ENCODE results near the gene ENOX1. TPM values are rescaled to one million over a fixed set of nuclear protein-coding genes. Genes with fewer than 3 reads are reported as not detected.

ENOX1 gene
- total and polyA plus RNA-seq, 2 of the 8 experiments (the other 6 are each of a cell fraction or from before 2014, with no cell fraction given): 0.23 to 0.37 TPM

DNA sequence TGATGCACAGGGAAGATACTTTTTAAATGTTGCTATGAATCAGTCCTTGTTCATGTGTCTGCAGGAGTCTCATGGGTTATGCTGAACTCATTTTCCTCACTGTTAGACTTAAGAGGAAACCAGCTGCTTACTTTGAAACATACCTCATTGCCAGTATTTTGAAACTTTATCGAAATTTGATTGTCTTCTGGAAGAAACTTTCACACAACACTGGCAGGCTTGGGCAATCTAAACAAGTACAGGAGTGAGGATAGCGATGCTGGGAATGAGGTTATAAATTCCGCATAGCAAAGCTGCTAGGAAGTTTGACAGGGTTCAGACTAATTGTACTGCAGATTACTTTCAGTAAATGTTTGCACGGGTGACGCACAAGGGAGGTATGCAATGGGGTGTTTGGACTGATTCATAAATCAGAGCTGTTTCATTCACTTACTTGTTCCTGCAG lies 517.7 kb downstream of the ENOX1 start:
- no peak for TF ChIP-seq JUN (IDR thresholded peaks at IDR 0.05; ENCODE audit: low read depth, low read length)
- no peak for TF ChIP-seq CBX5 (IDR thresholded peaks at IDR 0.05; ENCODE audit: low read depth, low read length)
- no peak for TF ChIP-seq HDAC6 (IDR thresholded peaks at IDR 0.05; ENCODE audit: low read depth, low read length)
- Histone ChIP-seq H4K8ac (ENCODE audit: extremely low read depth, insufficient read depth, low read length) (no peak overlapping the region), H2BK12ac (ENCODE audit: low read depth, low read length) (no peak overlapping the region), H2BK15ac (ENCODE audit: low read length) (no peak overlapping the region), H4K91ac (replicated peaks; ENCODE audit: insufficient read length, low read length) (no peak overlapping the region), H4K5ac (ENCODE audit: insufficient read length, low read depth, low read length) (no peak overlapping the region), H3K4me1 (replicated peaks in 1 of 4; ENCODE audit: control insufficient read depth in 3 of 4, insufficient read depth in 4 of 4, low read length in 3 of 4) (peaks cover 0 to 6% (median 1%) of the 10 kb centered on the region in 4 experiments; a peak in 2 of 7 replicates), H3K9ac (replicated peaks in 1 of 4; ENCODE audit: extremely low read depth in 1 of 4, low read depth in 3 of 4, low read length in 3 of 4) (no peak overlapping the region), H3K4me3 (ENCODE audit: extremely low read depth in 1 of 4, insufficient read depth in 2 of 4, low read depth in 3 of 4, low read length in 4 of 4) (no peak overlapping the region), H3K14ac (ENCODE audit: insufficient read length) (no peak overlapping the region), H2AFZ (ENCODE audit: low read length) (no peak overlapping the region), H3K79me1 (ENCODE audit: low read depth, low read length) (no peaks in the 10 kb centered on the region), H3K23me2 (ENCODE audit: low read depth, low read length) (no peaks in the 10 kb centered on the region), H3K36me3 (ENCODE audit: control insufficient read depth in 2 of 4, insufficient read depth in 4 of 4, low read length in 3 of 4) (no peaks in the 10 kb centered on the region), H3K23ac (ENCODE audit: insufficient read length) (no peak overlapping the region), H3K18ac (ENCODE audit: extremely low read depth, low read length) (no peak overlapping the region), H3K56ac (replicated peaks; ENCODE audit: insufficient read length, low read depth, low read length) (no peak overlapping the region), H3K27me3 (replicated peaks in 1 of 4; ENCODE audit: control insufficient read depth in 3 of 4, extremely low read depth in 1 of 4, insufficient read depth in 3 of 4, low read length in 3 of 4) (no peaks in the 10 kb centered on the region), H2BK5ac (ENCODE audit: low read depth, low read length) (no peak overlapping the region), H3K27ac (ENCODE audit: low read depth, low read length) (no peak overlapping the region), H2BK20ac (ENCODE audit: low read length) (no peak overlapping the region), H2AK5ac (ENCODE audit: low read depth, low read length) (no peak overlapping the region), H3K79me2 (ENCODE audit: control insufficient read depth in 1 of 2, insufficient read depth in 2 of 2, low read length in 2 of 2) (no peaks in the 10 kb centered on the region), H2BK120ac (replicated peaks; ENCODE audit: low read depth, low read length) (no peak overlapping the region), H4K20me1 (replicated peaks in 1 of 2; ENCODE audit: control insufficient read depth in 1 of 2, insufficient read depth in 2 of 2, low read length in 2 of 2) (no peaks in the 10 kb centered on the region), H3K4me2 (ENCODE audit: insufficient read depth in 1 of 2, low read depth in 2 of 2, low read length in 2 of 2) (no peak overlapping the region), H3K9me3 (ENCODE audit: insufficient read depth in 2 of 2, low read depth in 1 of 2, low read length in 1 of 2) (no peaks in the 10 kb centered on the region), H3K4ac (replicated peaks; ENCODE audit: insufficient read length, low read depth, low read length) (no peak overlapping the region)
- no peak for FAIRE-seq
- POLR2A ChIA-PET (ENCODE audit: partially characterized antibody): no interaction called here
- CTCF ChIA-PET (ENCODE audit: partially characterized antibody): interaction anchor here (1.4 to 1.5 kb wide), 2 partner anchors 307 to 536 kb away, joined by 4 read pairs; no protein-coding TSS in a partner anchor
- 88% methylated on average over 5 of the region's 5 CpGs; no CpG with 5 or more reads in 1 of the 2 experiments for WGBS, 2 experiments (ENCODE audit: extremely low coverage in 1 of 2, insufficient coverage in 1 of 2, insufficient read length in 1 of 2, insufficient replicate concordance in 2 of 2, low coverage in 1 of 2, low lambda C conversion rate in 2 of 2, missing lambda C conversion rate in 1 of 2)
- DNase-seq (ENCODE audit: low read depth in 1 of 2, low spot score in 2 of 2): no peak

Measured in H1 (cell line).